ENCODE measurements around the gene ZBTB20.

ZBTB20 gene

DNA sequence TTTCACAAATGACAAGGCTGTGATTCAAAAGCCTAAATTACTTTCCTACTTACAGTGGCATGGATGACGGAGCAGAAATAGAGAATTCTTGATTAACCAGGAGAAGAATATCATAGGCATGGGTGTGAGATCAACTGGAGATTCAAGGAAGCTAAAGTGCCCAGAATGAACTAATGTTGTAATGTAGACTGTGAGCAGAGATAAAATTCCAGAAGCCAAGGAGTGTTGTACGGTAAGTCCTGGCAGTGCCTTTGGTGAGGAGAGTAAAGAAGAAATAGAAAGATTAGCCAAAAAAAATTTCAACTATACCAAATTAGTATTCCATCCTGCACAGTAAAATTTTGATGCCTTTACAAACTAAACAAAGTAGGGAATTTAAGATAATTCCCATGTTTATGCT, 75.9 kb downstream of the ZBTB20 start:
- Histone ChIP-seq H3K4me3 (replicated peaks; ENCODE audit: insufficient read depth, low read length) (no peak overlapping the region), H3K27ac (replicated peaks) (no peak overlapping the region), H3K27me3 (ENCODE audit: insufficient read depth, poor library complexity, severe bottlenecking) (no peaks in the 10 kb centered on the region)
- DNase-seq (ENCODE audit: low read depth in 1 of 2, low spot score in 1 of 2), result no peak
- TF ChIP-seq, protein P1, sequence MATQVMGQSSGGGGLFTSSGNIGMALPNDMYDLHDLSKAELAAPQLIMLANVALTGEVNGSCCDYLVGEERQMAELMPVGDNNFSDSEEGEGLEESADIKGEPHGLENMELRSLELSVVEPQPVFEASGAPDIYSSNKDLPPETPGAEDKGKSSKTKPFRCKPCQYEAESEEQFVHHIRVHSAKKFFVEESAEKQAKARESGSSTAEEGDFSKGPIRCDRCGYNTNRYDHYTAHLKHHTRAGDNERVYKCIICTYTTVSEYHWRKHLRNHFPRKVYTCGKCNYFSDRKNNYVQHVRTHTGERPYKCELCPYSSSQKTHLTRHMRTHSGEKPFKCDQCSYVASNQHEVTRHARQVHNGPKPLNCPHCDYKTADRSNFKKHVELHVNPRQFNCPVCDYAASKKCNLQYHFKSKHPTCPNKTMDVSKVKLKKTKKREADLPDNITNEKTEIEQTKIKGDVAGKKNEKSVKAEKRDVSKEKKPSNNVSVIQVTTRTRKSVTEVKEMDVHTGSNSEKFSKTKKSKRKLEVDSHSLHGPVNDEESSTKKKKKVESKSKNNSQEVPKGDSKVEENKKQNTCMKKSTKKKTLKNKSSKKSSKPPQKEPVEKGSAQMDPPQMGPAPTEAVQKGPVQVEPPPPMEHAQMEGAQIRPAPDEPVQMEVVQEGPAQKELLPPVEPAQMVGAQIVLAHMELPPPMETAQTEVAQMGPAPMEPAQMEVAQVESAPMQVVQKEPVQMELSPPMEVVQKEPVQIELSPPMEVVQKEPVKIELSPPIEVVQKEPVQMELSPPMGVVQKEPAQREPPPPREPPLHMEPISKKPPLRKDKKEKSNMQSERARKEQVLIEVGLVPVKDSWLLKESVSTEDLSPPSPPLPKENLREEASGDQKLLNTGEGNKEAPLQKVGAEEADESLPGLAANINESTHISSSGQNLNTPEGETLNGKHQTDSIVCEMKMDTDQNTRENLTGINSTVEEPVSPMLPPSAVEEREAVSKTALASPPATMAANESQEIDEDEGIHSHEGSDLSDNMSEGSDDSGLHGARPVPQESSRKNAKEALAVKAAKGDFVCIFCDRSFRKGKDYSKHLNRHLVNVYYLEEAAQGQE (IDR thresholded peaks at IDR 0.05; ENCODE audit: insufficient replicate concordance, low read depth), result no peak
- no peak for TF ChIP-seq POLR2AphosphoS5 (IDR thresholded peaks at IDR 0.05; ENCODE audit: low read depth)
- TF ChIP-seq SPI1 (IDR thresholded peaks at IDR 0.05; ENCODE audit: borderline replicate concordance, low read depth), result no peak
- no peak for TF ChIP-seq GABPA (IDR thresholded peaks at IDR 0.05; ENCODE audit: low read depth)
- TF ChIP-seq, protein P2, sequence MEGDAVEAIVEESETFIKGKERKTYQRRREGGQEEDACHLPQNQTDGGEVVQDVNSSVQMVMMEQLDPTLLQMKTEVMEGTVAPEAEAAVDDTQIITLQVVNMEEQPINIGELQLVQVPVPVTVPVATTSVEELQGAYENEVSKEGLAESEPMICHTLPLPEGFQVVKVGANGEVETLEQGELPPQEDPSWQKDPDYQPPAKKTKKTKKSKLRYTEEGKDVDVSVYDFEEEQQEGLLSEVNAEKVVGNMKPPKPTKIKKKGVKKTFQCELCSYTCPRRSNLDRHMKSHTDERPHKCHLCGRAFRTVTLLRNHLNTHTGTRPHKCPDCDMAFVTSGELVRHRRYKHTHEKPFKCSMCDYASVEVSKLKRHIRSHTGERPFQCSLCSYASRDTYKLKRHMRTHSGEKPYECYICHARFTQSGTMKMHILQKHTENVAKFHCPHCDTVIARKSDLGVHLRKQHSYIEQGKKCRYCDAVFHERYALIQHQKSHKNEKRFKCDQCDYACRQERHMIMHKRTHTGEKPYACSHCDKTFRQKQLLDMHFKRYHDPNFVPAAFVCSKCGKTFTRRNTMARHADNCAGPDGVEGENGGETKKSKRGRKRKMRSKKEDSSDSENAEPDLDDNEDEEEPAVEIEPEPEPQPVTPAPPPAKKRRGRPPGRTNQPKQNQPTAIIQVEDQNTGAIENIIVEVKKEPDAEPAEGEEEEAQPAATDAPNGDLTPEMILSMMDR (IDR thresholded peaks at IDR 0.05; ENCODE audit: insufficient read depth, low read length), result no peak

DNA sequence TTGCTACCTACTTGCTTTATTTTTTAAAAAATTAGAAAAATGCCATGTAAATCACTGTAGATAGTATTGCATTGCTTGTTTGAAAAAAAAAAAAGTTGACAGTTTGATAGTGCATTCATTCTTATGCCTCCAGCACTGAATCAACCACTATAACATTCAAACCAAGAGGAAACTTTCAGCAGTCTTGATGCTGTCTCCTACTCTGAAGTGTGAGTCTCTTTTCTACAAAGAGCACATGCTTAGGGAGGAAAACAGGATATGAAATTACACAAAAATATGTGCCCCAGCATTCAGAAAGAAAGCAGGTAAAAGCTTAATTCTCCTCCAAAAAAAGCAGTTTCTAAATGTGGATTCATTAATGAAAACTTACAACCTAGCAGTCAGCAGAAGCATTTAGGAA, 78.3 kb downstream of the ZBTB20 start:
- TF ChIP-seq, protein P2 (IDR thresholded peaks at IDR 0.05; ENCODE audit: insufficient read depth, low read length), result no peak
- no peak for TF ChIP-seq GABPA (IDR thresholded peaks at IDR 0.05; ENCODE audit: low read depth)
- no peak for TF ChIP-seq POLR2AphosphoS5 (IDR thresholded peaks at IDR 0.05; ENCODE audit: low read depth)
- TF ChIP-seq, protein P1 (IDR thresholded peaks at IDR 0.05; ENCODE audit: insufficient replicate concordance, low read depth), result no peak
- TF ChIP-seq SPI1 (IDR thresholded peaks at IDR 0.05; ENCODE audit: borderline replicate concordance, low read depth), result no peak
- Histone ChIP-seq H3K27me3 (ENCODE audit: insufficient read depth, poor library complexity, severe bottlenecking) (no peaks in the 10 kb centered on the region), H3K27ac (replicated peaks) (no peak overlapping the region), H3K4me3 (replicated peaks; ENCODE audit: insufficient read depth, low read length) (no peak overlapping the region)
- DNase-seq (ENCODE audit: low read depth in 1 of 2, low spot score in 1 of 2), result no peak

DNA sequence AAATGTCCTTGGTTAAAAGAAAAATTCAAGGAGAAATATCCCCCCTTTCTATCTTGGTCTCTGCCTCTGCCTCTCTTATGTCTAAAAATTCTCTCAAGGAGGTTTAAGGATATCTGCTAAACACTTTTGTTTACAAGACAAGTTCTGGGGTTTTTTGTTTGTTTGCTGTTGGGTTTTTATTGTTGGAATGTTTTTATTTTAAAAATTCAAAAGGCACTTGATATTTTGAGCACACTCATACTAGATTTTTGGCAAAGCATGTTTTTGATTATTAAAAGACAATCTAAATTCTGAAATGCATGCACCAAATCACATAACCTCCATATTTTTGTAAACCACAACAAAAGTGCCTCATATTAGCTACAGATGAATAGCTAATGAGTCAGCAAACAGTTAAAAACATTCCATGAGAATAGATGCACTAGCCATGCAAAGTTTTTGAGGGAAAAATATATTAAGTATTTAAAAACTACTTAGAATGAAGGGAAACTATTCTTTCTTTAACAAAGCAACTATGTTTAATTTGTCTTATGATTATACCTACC, 84.6 kb downstream of the ZBTB20 start:
- DNase-seq (ENCODE audit: low read depth in 1 of 2, low spot score in 1 of 2), result no peak
- no peak overlapping the region for H3K27ac ChIP-seq (replicated peaks)
- no peak overlapping the region for H3K4me3 ChIP-seq (replicated peaks; ENCODE audit: insufficient read depth, low read length)
- TF ChIP-seq, protein P1 (IDR thresholded peaks at IDR 0.05; ENCODE audit: insufficient replicate concordance, low read depth), result no peak
- TF ChIP-seq GABPA (IDR thresholded peaks at IDR 0.05; ENCODE audit: low read depth) (no peak), SPI1 (IDR thresholded peaks at IDR 0.05; ENCODE audit: borderline replicate concordance, low read depth) (no peak), POLR2AphosphoS5 (IDR thresholded peaks at IDR 0.05; ENCODE audit: low read depth) (no peak)
- no peaks in the 10 kb centered on the region for H3K27me3 ChIP-seq (ENCODE audit: insufficient read depth, poor library complexity, severe bottlenecking)
